K562 (cell line): Measurements from ENCODE around the gene ARL6IP4. TPM values are rescaled to one million over a fixed set of nuclear protein-coding genes. Genes with fewer than 3 reads are reported as not detected.

Experiments used
- ATAC-seq: fragments of 200-7000 bp; cut with Tn5 transposase; 3 replicates; pipeline ENCODE4 v1.9.1; 2020; ENCODE audit warnings: moderate library complexity
- BruUV-seq: library from RNA; stranded (reverse); fragments of 400-500 nt; replicated peaks from 2 replicates; lab custom pipeline; 2021; lab: Mats Ljungman, UMichigan
- CTCF ChIA-PET: fragments of 300-600 bp; formaldehyde crosslinking; extraction: SDS; loops from one replicate; lab custom pipeline; 2021; ENCODE audit warnings: low intra/inter-chr PET ratio; lab: Yijun Ruan, JAX
- POLR2A ChIA-PET: fragments of 300-600, 350-650 bp; sonication (Branson Sonifier 250); formaldehyde crosslinking; extraction: SDS; loops from one replicate; lab custom pipeline; 2021; ENCODE audit warnings: antibody characterized with exemption, inconsistent platforms; lab: Yijun Ruan, JAX
- DNase-seq, 4 experiments: peaks; one replicate each; pipeline versions ENCODE4 v3.0.0 to v3.0.0-alpha.2; 2011 to 2018; ENCODE audit warnings: low spot score in 3 of 4, mixed read lengths in 3 of 4; ENCODE audit errors: extremely low read depth in 1 of 4
- FAIRE-seq: peaks from 2 replicates; lab custom pipeline; 2011; peaks lifted over from hg19 to GRCh38; lab: Jason Lieb, UNC
- H2AFZ ChIP-seq: 2 replicates; pipeline ENCODE4 v1.6.0; 2011; ENCODE audit warnings: low read depth, low read length, control low read depth, inconsistent platforms
- H3K27ac ChIP-seq: fragments of 200-600 bp; 3 replicates; pipeline ENCODE4 v1.8.0; 2011; ENCODE audit warnings: low read depth, mild to moderate bottlenecking, control low read depth, inconsistent platforms, low read length, moderate library complexity, mixed read lengths; ENCODE audit errors: extremely low read depth
- H3K27me3 ChIP-seq, 2 experiments: fragments of 300-600 bp in 1 of 2; 2 replicates in 1 of 2; 3 replicates in 1 of 2; pipeline versions ENCODE4 v1.6.0 to v1.8.0; 2011; ENCODE audit warnings: inconsistent platforms in 2 of 2, low read length in 2 of 2, mild to moderate bottlenecking in 1 of 2, mixed read lengths in 1 of 2, moderate library complexity in 1 of 2; ENCODE audit not compliant: control insufficient read depth in 2 of 2, insufficient read depth in 2 of 2
- H3K36me3 ChIP-seq: fragments of 300-600 bp; 3 replicates; pipeline ENCODE4 v1.8.0; 2011; ENCODE audit warnings: mild to moderate bottlenecking, low read length, inconsistent platforms; ENCODE audit not compliant: control insufficient read depth, insufficient read depth
- H3K4me1 ChIP-seq, 2 experiments: fragments of 200-600 bp in 1 of 2; replicated peaks in 1 of 2; 2 replicates in 1 of 2; 3 replicates in 1 of 2; pipeline versions ENCODE4 v1.5.1 to v1.8.0; 2011; ENCODE audit warnings: inconsistent platforms in 2 of 2, low read length in 2 of 2, mild to moderate bottlenecking in 1 of 2, mixed read lengths in 1 of 2, moderate library complexity in 1 of 2; ENCODE audit not compliant: control insufficient read depth in 2 of 2, insufficient read depth in 2 of 2
- H3K4me2 ChIP-seq: 2 replicates; pipeline ENCODE4 v1.6.1; 2011; ENCODE audit warnings: low read length, control low read depth, inconsistent platforms, mixed read lengths; ENCODE audit not compliant: insufficient read depth
- H3K4me3 ChIP-seq: fragments of 200-600 bp; sonication (generic), shearing (Covaris generic); 2 replicates; pipeline ENCODE4 v1.5.1; 2016; ENCODE audit warnings: control low read depth, inconsistent platforms
- H3K79me2 ChIP-seq: fragments of 200-600 bp; 3 replicates; pipeline ENCODE4 v1.8.0; 2011; ENCODE audit warnings: low read length, inconsistent platforms; ENCODE audit not compliant: control insufficient read depth, insufficient read depth
- H3K9ac ChIP-seq, 2 experiments: 2 replicates each; pipeline versions ENCODE4 v1.6.0 to v1.6.1; 2011; ENCODE audit warnings: low read depth in 2 of 2, low read length in 2 of 2, control low read depth in 1 of 2, inconsistent platforms in 1 of 2, mild to moderate bottlenecking in 1 of 2, mixed read lengths in 1 of 2; ENCODE audit not compliant: insufficient read depth in 1 of 2
- H3K9me1 ChIP-seq: one replicate; pipeline ENCODE4 v1.6.0; 2011; ENCODE audit warnings: inconsistent platforms, mild to moderate bottlenecking, low read length, moderate library complexity; ENCODE audit not compliant: control insufficient read depth, insufficient read depth
- H3K9me3 ChIP-seq: replicated peaks from 2 replicates; pipeline ENCODE4 v1.5.1; 2011; ENCODE audit warnings: low read depth, low read length, inconsistent platforms; ENCODE audit not compliant: control insufficient read depth, insufficient read depth
- H4K20me1 ChIP-seq: replicated peaks from 2 replicates; pipeline ENCODE4 v1.6.1; 2011; ENCODE audit warnings: low read length, inconsistent platforms, mixed read lengths; ENCODE audit not compliant: control insufficient read depth, insufficient read depth
- CBFA2T3 ChIP-seq: fragments of 450-650 bp; IDR thresholded peaks from 2 replicates; pipeline ENCODE4 v1.6.1; 2017
- NR1H2 ChIP-seq: sonication (generic); formaldehyde crosslinking; IDR thresholded peaks from 2 replicates; pipeline ENCODE4 v1.4.0; 2020; ENCODE audit warnings: mild to moderate bottlenecking, missing genetic modification reagents
- SAFB ChIP-seq: fragments of 200-400 bp; formaldehyde crosslinking; IDR thresholded peaks from 2 replicates; pipeline ENCODE4 v1.6.1; 2017; ENCODE audit warnings: low read depth, low read length, borderline replicate concordance
- WGBS: fragments of 100-300 bp; shearing (Covaris generic); methylation state at CpG from one replicate; pipeline ENCODE4 v1.1.6; 2016; ENCODE audit warnings: low coverage, mixed read lengths; ENCODE audit not compliant: insufficient coverage; ENCODE audit errors: missing lambda C conversion rate; 5-methylcytosine and 5-hydroxymethylcytosine counted together
- in situ Hi-C: fragments of 300-500 bp; cut with MboI; formaldehyde crosslinking; loops from 4 replicates; pipeline ENCODE4 v1.15.0; 2018; ENCODE audit warnings: inconsistent platforms, mixed read lengths
- intact Hi-C: fragments of 100-400 bp; cut with micrococcal nuclease; formaldehyde crosslinking; loops from 2 replicates; pipeline ENCODE4 v1.14.2; 2022
- polyA plus RNA-seq, 8 experiments: library from polyadenylated mRNA; depleted of rRNA in 4 of 8; stranded (reverse) in 5 of 8; unstranded in 3 of 8; fragments of >200 nt; fragmentation: Nextera tagmentation in 2 of 8; fragmentation: Illumina TruSeq in 1 of 8; extraction: Ambion mirVana in 2 of 8; extraction: Trizol in 1 of 8; gene quantifications; 2 replicates each; pipeline versions ENCODE4 v1.2.1 to v1.2.3, GENCODE V29; 2011 to 2014; ENCODE audit warnings: inconsistent platforms in 1 of 8, missing spikeins in 1 of 8
- total RNA-seq, 7 experiments: library from RNA; depleted of rRNA in 6 of 7; stranded (reverse); fragments of >200 nt in 6 of 7; fragmentation: Illumina TruSeq in 2 of 7; extraction: Trizol in 2 of 7; gene quantifications; 2 replicates each; pipeline versions ENCODE4 v1.2.1 to v1.2.3, GENCODE V29; 2011 to 2021; ENCODE audit warnings: low replicate concordance in 1 of 7
- TF ChIP-seq, protein P1 (sequence below), 2 experiments: fragments of 450-650 bp in 1 of 2; IDR thresholded peaks; 2 replicates each; pipeline ENCODE4 v1.6.1; 2011 to 2017; ENCODE audit warnings: low read depth in 2 of 2, antibody characterized with exemption in 1 of 2, borderline replicate concordance in 1 of 2, low read length in 1 of 2, mild to moderate bottlenecking in 1 of 2, mixed read lengths in 1 of 2; ENCODE audit not compliant: control insufficient read depth in 1 of 2
- TF ChIP-seq, protein P2 (sequence below): fragments of 450-650 bp; IDR thresholded peaks from 2 replicates; pipeline ENCODE4 v1.6.1; 2016; ENCODE audit warnings: mild to moderate bottlenecking, moderate library complexity

The ARL6IP4 gene
- total and polyA plus RNA-seq, 9 of the 15 experiments (the other 6 are each of a cell fraction or from before 2014, with no cell fraction given): 2.4 to 255 (median 151) TPM

DNA sequence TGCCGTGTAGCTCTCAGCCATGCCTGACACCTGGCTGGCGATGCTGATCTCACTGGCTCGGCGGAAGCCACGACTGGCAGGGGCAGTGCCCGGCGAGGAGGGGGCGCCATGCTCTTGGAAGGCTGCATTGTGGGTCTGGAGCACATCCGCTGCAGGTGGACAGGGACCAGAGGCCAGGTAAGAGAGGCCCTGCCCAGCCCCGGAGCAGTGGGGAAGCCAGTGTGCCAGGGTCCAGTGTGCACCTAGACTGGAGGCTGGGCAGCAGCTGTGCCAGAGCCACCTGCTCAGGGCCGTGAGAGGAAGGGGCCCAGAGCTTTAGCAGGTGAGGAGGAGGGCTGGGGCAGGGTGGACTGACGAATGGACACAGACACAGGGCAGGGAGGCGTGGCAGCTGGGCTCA lies 10.1 kb downstream of the ARL6IP4 start:
- H3K27ac ChIP-seq: no peak overlapping the region
- ATAC-seq: no peak
- intact Hi-C loops (no loop called here), in situ Hi-C loops (no loop called here)
- peak overlapping the region in 1 of 2 experiments; percentile 55; a peak in 2 of 4 replicates for H3K9ac ChIP-seq
- H3K4me2 ChIP-seq: no peak overlapping the region
- no TSS peak for BruUV-seq
- 57% methylated on average over 13 of the region's 13 CpGs for WGBS
- H3K4me3 ChIP-seq: no peak overlapping the region
- no peaks in the 10 kb centered on the region for H3K79me2 ChIP-seq
- H3K36me3 ChIP-seq: 0 out of 3 replicates have a peak, but pooled peaks cover 5% of the 10 kb centered on the region
- no peak for FAIRE-seq
- no peaks in the 10 kb centered on the region for H3K9me3 ChIP-seq
- DNase-seq: no peak
- H3K4me1 ChIP-seq: peaks cover 0 to 62% of the 10 kb centered on the region in 2 experiments; a peak in 2 of 5 replicates
- H3K9me1 ChIP-seq: no peaks in the 10 kb centered on the region
- POLR2A ChIA-PET: interaction anchor here (0.8 kb wide), 1 partner anchor 13 kb away, joined by 4 read pairs; no protein-coding TSS in a partner anchor
- no peaks in the 10 kb centered on the region for H3K27me3 ChIP-seq
- CTCF ChIA-PET: no interaction called here
- H4K20me1 ChIP-seq: no peaks in the 10 kb centered on the region
- no peak overlapping the region for H2AFZ ChIP-seq
- TF ChIP-seq SAFB (no peak), NR1H2 (no peak), CBFA2T3 (no peak)
- TF ChIP-seq, protein P1, sequence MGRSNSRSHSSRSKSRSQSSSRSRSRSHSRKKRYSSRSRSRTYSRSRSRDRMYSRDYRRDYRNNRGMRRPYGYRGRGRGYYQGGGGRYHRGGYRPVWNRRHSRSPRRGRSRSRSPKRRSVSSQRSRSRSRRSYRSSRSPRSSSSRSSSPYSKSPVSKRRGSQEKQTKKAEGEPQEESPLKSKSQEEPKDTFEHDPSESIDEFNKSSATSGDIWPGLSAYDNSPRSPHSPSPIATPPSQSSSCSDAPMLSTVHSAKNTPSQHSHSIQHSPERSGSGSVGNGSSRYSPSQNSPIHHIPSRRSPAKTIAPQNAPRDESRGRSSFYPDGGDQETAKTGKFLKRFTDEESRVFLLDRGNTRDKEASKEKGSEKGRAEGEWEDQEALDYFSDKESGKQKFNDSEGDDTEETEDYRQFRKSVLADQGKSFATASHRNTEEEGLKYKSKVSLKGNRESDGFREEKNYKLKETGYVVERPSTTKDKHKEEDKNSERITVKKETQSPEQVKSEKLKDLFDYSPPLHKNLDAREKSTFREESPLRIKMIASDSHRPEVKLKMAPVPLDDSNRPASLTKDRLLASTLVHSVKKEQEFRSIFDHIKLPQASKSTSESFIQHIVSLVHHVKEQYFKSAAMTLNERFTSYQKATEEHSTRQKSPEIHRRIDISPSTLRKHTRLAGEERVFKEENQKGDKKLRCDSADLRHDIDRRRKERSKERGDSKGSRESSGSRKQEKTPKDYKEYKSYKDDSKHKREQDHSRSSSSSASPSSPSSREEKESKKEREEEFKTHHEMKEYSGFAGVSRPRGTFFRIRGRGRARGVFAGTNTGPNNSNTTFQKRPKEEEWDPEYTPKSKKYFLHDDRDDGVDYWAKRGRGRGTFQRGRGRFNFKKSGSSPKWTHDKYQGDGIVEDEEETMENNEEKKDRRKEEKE (IDR thresholded peaks at IDR 0.05; ENCODE audit: borderline replicate concordance in 1 of 2, control insufficient read depth in 1 of 2, low read depth in 2 of 2, low read length in 1 of 2): no peak
- TF ChIP-seq, protein P2, sequence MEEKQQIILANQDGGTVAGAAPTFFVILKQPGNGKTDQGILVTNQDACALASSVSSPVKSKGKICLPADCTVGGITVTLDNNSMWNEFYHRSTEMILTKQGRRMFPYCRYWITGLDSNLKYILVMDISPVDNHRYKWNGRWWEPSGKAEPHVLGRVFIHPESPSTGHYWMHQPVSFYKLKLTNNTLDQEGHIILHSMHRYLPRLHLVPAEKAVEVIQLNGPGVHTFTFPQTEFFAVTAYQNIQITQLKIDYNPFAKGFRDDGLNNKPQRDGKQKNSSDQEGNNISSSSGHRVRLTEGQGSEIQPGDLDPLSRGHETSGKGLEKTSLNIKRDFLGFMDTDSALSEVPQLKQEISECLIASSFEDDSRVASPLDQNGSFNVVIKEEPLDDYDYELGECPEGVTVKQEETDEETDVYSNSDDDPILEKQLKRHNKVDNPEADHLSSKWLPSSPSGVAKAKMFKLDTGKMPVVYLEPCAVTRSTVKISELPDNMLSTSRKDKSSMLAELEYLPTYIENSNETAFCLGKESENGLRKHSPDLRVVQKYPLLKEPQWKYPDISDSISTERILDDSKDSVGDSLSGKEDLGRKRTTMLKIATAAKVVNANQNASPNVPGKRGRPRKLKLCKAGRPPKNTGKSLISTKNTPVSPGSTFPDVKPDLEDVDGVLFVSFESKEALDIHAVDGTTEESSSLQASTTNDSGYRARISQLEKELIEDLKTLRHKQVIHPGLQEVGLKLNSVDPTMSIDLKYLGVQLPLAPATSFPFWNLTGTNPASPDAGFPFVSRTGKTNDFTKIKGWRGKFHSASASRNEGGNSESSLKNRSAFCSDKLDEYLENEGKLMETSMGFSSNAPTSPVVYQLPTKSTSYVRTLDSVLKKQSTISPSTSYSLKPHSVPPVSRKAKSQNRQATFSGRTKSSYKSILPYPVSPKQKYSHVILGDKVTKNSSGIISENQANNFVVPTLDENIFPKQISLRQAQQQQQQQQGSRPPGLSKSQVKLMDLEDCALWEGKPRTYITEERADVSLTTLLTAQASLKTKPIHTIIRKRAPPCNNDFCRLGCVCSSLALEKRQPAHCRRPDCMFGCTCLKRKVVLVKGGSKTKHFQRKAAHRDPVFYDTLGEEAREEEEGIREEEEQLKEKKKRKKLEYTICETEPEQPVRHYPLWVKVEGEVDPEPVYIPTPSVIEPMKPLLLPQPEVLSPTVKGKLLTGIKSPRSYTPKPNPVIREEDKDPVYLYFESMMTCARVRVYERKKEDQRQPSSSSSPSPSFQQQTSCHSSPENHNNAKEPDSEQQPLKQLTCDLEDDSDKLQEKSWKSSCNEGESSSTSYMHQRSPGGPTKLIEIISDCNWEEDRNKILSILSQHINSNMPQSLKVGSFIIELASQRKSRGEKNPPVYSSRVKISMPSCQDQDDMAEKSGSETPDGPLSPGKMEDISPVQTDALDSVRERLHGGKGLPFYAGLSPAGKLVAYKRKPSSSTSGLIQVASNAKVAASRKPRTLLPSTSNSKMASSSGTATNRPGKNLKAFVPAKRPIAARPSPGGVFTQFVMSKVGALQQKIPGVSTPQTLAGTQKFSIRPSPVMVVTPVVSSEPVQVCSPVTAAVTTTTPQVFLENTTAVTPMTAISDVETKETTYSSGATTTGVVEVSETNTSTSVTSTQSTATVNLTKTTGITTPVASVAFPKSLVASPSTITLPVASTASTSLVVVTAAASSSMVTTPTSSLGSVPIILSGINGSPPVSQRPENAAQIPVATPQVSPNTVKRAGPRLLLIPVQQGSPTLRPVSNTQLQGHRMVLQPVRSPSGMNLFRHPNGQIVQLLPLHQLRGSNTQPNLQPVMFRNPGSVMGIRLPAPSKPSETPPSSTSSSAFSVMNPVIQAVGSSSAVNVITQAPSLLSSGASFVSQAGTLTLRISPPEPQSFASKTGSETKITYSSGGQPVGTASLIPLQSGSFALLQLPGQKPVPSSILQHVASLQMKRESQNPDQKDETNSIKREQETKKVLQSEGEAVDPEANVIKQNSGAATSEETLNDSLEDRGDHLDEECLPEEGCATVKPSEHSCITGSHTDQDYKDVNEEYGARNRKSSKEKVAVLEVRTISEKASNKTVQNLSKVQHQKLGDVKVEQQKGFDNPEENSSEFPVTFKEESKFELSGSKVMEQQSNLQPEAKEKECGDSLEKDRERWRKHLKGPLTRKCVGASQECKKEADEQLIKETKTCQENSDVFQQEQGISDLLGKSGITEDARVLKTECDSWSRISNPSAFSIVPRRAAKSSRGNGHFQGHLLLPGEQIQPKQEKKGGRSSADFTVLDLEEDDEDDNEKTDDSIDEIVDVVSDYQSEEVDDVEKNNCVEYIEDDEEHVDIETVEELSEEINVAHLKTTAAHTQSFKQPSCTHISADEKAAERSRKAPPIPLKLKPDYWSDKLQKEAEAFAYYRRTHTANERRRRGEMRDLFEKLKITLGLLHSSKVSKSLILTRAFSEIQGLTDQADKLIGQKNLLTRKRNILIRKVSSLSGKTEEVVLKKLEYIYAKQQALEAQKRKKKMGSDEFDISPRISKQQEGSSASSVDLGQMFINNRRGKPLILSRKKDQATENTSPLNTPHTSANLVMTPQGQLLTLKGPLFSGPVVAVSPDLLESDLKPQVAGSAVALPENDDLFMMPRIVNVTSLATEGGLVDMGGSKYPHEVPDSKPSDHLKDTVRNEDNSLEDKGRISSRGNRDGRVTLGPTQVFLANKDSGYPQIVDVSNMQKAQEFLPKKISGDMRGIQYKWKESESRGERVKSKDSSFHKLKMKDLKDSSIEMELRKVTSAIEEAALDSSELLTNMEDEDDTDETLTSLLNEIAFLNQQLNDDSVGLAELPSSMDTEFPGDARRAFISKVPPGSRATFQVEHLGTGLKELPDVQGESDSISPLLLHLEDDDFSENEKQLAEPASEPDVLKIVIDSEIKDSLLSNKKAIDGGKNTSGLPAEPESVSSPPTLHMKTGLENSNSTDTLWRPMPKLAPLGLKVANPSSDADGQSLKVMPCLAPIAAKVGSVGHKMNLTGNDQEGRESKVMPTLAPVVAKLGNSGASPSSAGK: no peak
